HPDE6-E6E7 (cell line): ENCODE measurements around the gene S1PR5.

Experiments
- DNase-seq: peaks from one replicate; pipeline ENCODE4 v3.0.0; 2011; ENCODE audit warnings: missing footprints; ENCODE audit errors: extremely low spot score

S1PR5 gene

DNA sequence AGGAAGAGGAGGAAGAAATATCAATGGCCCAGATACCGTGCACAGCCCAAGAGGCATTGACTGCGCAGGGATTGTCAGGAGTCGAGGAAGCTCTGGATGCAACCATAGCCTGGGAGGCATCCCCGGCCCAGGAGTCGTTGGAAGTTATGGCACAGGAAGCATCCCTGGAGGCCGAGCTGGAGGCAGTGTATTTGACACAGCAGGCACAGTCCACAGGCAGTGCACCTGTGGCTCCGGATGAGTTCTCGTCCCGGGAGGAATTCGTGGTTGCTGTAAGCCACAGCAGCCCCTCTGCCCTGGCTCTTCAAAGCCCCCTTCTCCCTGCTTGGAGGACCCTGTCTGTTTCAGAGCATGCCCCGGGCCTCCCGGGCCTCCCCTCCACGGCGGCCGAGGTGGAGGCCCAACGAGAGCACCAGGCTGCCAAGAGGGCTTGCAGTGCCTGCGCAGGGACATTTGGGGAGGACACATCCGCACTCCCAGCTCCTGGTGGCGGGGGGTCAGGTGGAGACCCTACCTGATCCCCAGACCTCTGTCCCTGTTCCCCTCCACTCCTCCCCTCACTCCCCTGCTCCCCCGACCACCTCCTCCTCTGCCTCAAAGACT is 50.0 kb downstream of the S1PR5 start:
- DNase-seq, result no peak

DNA sequence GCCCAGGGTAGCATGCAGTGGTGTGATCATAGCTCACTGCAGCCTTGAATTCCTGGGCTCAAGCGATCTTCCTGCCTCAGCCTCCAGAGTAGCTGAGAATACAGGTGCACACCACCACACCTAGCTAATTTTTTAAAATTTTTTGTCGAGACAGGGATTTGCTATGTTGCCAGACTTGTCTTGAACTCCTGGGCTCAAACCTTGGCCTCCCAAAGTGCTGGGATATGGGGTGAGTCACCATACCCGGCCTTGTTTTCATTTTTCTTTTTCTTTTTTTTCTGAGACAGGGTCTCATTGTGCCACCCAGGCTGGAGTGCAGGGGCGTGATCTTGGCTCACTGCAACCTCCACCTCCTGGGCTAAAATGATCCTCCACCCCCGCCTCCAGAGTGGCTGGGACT is 52.8 kb downstream of the S1PR5 start:
- DNase-seq, result no peak
